Measurements from ENCODE around the gene KRT75. TPM values are rescaled to one million over a fixed set of nuclear protein-coding genes. Genes with fewer than 3 reads are reported as not detected.
A peak's percentile ranks its signal among the peaks of the same experiment; 100 is the strongest.

The KRT75 gene
- total and polyA plus RNA-seq, 2 experiments from 2014 or later, result not detected

- Histone ChIP-seq H3K4me3 (no peak overlapping the region), H3K4me1 (ENCODE audit: low read depth) (no peaks in the 10 kb centered on the region), H3K27ac (no peak overlapping the region), H3K9me3 (ENCODE audit: low read depth) (no peaks in the 10 kb centered on the region), H3K27me3 (no peaks in the 10 kb centered on the region), H3K36me3 (no peaks in the 10 kb centered on the region)
- no peak for DNase-seq (ENCODE audit: low read depth in 1 of 2, low spot score in 1 of 2)
- no peak for TF ChIP-seq CTCF (IDR thresholded peaks at IDR 0.05; ENCODE audit: low read depth, low read length)
These were observed 35.7 kb upstream of the KRT75 start for GRCh38 chr12:52469853-52470252.

GRCh38 chr12:52464897-52465296 lies 30.7 kb upstream of the KRT75 start:
- Histone ChIP-seq H3K27me3 (peaks cover 11% of the 10 kb centered on the region), H3K36me3 (no peaks in the 10 kb centered on the region), H3K9me3 (ENCODE audit: low read depth) (no peaks in the 10 kb centered on the region), H3K4me1 (ENCODE audit: low read depth) (no peaks in the 10 kb centered on the region), H3K4me3 (no peak overlapping the region), H3K27ac (no peak overlapping the region)
- TF ChIP-seq CTCF (IDR thresholded peaks at IDR 0.05; ENCODE audit: low read depth, low read length), result no peak
- DNase-seq (ENCODE audit: low read depth in 1 of 2, low spot score in 1 of 2), result no peak

GRCh38 chr12:52461693-52462092 lies 27.5 kb upstream of the KRT75 start:
- H3K27me3 ChIP-seq, result peaks cover 13% of the 10 kb centered on the region
- TF ChIP-seq CTCF (IDR thresholded peaks at IDR 0.05; ENCODE audit: low read depth, low read length), result no peak
- DNase-seq (ENCODE audit: low read depth in 1 of 2, low spot score in 1 of 2), result no peak
- H3K27ac ChIP-seq, result no peak overlapping the region
- no peaks in the 10 kb centered on the region for H3K4me1 ChIP-seq (ENCODE audit: low read depth)
- H3K4me3 ChIP-seq, result no peak overlapping the region
- no peaks in the 10 kb centered on the region for H3K36me3 ChIP-seq
- no peaks in the 10 kb centered on the region for H3K9me3 ChIP-seq (ENCODE audit: low read depth)

- no peaks in the 10 kb centered on the region for H3K9me3 ChIP-seq (ENCODE audit: low read depth)
- no peaks in the 10 kb centered on the region for H3K36me3 ChIP-seq
- no peak for DNase-seq (ENCODE audit: low read depth in 1 of 2, low spot score in 1 of 2)
- H3K27ac ChIP-seq, result no peak overlapping the region
- no peak for TF ChIP-seq CTCF (IDR thresholded peaks at IDR 0.05; ENCODE audit: low read depth, low read length)
- no peak overlapping the region for H3K4me3 ChIP-seq
- H3K27me3 ChIP-seq, result peaks cover 7% of the 10 kb centered on the region
- no peaks in the 10 kb centered on the region for H3K4me1 ChIP-seq (ENCODE audit: low read depth)
These were observed 24.7 kb upstream of the KRT75 start for GRCh38 chr12:52458861-52459260.

- no peaks in the 10 kb centered on the region for H3K36me3 ChIP-seq
- peak in 1 of 2 donors; percentile 85 for DNase-seq (ENCODE audit: low read depth in 1 of 2, low spot score in 1 of 2)
- TF ChIP-seq CTCF (IDR thresholded peaks at IDR 0.05; ENCODE audit: low read depth, low read length), result no peak
- H3K4me3 ChIP-seq, result no peak overlapping the region
- no peak overlapping the region for H3K27ac ChIP-seq
- H3K9me3 ChIP-seq (ENCODE audit: low read depth), result no peaks in the 10 kb centered on the region
- H3K27me3 ChIP-seq, result peaks cover 6% of the 10 kb centered on the region
- no peaks in the 10 kb centered on the region for H3K4me1 ChIP-seq (ENCODE audit: low read depth)
These were observed 21.6 kb upstream of the KRT75 start for GRCh38 chr12:52455821-52456220.
